GM19467 (cell line): ENCODE measurements around the gene TSPAN13.

ENCODE experiments used
- ATAC-seq: cut with Tn5 transposase; IDR thresholded peaks from one replicate; pipeline ENCODE4 v1.9.1; 2021; ENCODE audit warnings: mild to moderate bottlenecking, moderate library complexity; ENCODE audit not compliant: unreplicated experiment

The TSPAN13 gene

DNA sequence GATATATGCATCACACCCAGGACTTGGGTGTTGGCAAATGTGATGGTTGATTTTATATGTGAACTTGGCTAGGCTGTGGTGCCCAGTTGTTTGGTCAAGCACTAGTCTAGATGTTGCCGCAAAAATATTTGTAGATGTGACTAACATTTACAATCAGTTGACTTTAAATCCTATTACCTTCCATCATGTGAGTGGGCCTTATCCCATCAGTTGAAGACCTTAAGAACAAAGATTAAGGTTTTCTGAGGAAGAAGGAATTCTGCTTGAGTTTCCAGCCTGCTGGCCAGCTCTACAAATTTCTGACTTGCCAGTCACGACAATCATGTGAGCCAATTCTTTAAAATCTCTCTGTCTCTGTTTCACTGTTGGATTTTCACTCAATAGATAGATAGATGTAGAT, 20.3 kb downstream of the TSPAN13 start:
- no peak for ATAC-seq

- no peak for ATAC-seq
Observed at GRCh38 chr7:16774294-16774693, 20.7 kb downstream of the TSPAN13 start.

GRCh38 chr7:16774986-16775385, 21.4 kb downstream of the TSPAN13 start:
- ATAC-seq, result no peak

DNA sequence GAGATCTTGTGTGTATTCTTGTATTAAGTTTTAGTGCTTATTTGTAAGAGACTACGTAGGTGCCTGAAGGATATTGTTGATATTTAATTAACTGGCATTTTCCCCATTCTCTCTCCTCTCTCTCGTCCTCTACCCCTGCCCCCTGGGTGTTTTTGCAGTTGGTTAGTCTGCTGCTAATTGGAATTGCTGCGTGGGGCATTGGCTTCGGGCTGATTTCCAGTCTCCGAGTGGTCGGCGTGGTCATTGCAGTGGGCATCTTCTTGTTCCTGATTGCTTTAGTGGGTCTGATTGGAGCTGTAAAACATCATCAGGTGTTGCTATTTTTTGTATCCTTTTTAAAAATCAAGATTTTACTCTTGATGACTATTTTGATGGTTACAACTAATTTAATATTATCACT, 22.5 kb downstream of the TSPAN13 start:
- ATAC-seq, result no peak

GRCh38 chr7:16778476-16778875, 24.9 kb downstream of the TSPAN13 start:
- ATAC-seq, result no peak

DNA sequence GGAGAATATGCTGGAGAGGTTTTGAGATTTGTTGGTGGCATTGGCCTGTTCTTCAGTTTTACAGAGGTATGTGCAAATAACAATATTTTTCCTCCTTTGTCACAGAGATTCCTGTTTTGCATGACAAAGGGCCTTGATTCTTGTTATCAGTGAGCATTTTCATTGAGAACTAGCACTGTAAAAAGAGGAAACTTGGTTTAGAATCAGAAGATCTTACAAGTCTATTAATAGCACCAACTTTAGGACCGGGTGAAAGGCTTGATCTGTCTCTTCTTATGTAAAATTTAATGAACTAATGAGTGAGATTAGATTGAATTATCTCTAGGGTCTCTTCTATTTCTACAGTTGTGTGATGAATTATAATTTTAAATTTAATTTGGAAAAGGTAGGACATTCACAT, 25.5 kb downstream of the TSPAN13 start:
- ATAC-seq, result no peak

DNA sequence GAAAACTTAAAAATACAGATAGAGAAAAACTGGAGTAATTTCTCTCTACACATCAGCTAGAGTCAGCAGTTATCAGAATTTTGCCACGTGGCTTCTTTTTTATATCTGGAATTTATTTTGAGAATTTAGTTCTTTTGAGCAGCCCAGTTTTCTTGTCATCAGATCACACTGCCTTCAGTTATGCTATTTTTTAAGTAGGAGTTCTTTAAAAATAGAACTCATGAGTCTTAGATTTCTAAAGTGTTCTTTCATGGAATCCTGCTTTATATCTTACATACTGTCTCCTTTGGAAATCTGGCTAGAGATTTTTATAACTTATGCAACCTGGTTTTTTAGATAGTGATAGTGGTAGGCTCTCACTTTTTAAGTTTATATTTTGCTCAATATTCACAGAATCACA, 27.0 kb downstream of the TSPAN13 start:
- ATAC-seq, result no peak

GRCh38 chr7:16785321-16785720, 31.8 kb downstream of the TSPAN13 start:
- ATAC-seq, result no peak

DNA sequence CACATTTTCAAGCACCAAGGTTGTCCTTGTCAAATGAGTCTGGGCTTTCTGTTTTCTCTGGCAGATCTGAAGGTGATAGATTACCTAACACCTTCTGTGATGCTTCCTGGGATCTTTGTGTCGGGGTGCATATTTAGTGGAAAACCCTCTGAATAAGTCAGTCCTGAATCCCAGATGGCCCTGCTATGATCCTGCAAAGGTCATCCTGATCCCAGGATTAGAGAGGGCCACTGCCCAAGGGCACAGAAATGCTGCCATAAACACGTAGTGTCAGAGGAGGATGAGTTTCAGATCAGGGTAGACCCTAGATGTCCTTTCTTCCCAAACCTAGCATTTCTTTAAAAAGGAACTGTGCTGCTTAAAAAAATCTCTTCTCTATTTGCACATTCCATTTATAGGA, 32.3 kb downstream of the TSPAN13 start:
- ATAC-seq, result no peak

DNA sequence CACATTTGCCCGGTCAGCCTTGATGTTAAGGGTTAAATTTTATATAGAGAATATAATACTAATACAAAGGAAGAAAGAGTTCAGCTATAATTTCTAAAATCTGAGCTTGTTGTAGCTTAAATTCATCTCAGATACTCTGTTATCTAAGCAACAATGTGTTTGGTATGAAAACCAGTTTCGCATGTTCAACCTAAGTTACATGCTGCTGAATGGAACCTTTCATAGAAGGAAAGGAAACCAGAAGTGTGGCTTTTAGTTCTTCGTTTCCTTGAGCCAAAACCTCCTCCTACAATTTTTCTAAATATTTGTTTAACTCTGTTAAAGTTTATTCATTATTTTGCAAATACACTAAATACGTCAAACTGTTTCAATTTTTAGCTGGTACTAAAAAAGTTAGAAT, 32.7 kb downstream of the TSPAN13 start:
- no peak for ATAC-seq

- ATAC-seq, result no peak
Observed at GRCh38 chr7:16787127-16787526, 33.6 kb downstream of the TSPAN13 start.

GRCh38 chr7:16791071-16791470, 37.5 kb downstream of the TSPAN13 start:
- ATAC-seq, result no peak

DNA sequence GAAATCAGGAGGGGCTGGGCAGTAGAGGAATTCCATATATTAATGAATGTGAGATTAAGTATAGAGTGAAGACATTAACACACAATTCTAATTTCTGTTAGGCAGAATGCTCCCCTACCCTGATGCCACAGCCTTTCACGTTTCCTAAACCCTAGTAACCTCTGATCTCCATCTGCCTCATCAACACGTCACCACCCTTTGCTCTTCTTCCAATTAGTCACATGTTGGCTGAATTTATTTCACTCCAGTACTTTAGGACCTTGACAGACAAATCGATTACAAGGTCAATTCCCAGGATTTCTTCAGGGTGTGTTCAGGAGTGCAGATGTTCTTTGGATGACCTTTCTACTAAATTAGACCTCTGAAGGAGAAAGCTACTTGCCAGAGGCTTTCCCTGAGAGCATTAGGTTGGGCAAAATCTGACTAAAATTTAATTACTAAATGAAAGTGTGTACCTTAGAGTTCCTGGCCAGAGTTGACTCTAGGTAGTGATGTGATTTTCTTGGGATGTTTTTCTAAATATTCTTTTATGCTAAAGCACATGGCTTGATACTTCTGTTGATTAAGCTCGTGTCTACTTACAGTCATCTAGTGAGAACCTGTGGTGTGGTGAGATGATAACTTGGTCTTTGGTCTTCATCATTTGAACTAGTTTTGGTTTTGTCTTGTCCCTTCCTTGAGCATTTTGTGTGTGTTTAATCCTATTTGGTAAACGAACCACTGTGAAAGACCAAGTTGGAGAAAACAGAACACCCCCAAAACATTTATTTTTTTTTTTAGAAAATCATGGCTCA, 38.5 kb downstream of the TSPAN13 start:
- no peak for ATAC-seq

DNA sequence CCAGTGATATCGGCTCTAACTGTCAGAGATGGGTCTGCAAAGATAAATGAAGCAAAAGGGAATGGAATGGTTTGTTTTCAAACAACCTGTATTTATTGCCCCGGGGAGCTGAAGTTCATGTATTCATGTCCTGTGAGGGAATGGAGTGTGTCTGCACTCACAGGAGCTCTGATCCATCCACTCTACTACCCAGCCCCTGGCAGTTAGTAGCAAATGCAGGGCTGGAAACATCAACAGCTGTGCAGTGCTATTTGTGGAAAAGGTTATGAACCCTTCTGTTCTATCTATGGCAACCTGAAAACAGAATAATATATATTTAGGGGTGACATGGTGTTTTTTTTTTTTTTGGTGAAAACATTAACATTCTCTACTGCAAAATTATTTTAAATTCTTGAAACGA, 41.4 kb downstream of the TSPAN13 start:
- no peak for ATAC-seq

DNA sequence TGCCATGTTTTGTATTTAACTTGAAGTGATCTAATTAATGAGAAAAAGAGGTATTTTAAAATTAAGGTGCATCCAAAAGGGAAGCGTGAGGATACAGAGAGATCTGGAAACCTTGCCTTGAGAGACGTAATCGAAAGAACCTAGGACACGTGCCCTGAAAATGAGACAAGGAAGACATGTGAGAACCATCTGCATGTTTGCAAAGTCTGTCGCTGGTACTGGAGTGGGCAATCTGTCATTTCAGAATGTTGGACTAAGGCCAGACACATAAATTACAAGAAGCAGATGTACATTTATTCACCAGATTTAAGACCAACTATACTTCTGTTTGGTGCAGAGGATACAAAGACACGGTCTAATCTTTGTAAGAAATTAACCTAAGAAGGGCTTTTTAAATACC, 42.1 kb downstream of the TSPAN13 start:
- no peak for ATAC-seq

DNA sequence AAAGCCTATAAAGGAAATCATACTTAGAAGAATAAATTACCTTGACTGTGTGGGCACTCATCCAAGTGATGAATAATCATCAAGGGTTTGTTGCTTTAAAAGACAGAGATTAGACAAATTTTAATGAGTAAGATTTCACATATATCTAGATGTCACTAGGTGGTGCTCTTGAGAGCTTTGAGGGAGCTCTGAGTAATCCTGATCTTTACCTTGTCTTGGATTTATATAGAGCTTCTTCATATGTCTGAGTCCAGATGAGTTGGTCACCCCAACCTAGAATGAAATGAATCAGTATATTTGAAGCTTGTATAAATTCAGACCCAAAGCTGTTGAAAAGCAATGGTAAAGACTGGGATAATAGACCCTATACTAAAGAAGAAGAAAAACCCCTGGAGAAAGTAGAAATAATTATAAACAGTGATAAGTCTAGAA, 47.6 kb downstream of the TSPAN13 start:
- peak; percentile 66 for ATAC-seq

GRCh38 chr7:16801579-16801978, 48.0 kb downstream of the TSPAN13 start:
- no peak for ATAC-seq

DNA sequence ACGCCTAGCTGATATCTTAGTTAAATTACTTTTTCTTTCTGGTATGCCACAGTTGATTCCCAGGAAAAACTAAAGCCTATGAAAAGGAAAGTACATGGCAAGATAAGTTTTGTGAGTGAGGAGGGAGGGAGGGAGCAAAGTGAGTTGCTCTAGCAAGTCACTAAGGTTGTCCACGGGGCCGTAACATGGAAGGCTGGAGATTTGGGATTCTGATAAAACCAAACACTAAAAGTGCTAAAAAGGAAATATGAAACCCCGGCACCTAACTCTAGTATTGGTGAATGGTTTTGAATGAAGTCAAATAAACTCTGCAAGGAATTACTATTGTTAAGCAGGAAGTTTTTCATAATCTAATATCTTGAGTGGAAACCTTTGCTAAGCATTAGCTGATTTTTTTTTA, 49.6 kb downstream of the TSPAN13 start:
- no peak for ATAC-seq

DNA sequence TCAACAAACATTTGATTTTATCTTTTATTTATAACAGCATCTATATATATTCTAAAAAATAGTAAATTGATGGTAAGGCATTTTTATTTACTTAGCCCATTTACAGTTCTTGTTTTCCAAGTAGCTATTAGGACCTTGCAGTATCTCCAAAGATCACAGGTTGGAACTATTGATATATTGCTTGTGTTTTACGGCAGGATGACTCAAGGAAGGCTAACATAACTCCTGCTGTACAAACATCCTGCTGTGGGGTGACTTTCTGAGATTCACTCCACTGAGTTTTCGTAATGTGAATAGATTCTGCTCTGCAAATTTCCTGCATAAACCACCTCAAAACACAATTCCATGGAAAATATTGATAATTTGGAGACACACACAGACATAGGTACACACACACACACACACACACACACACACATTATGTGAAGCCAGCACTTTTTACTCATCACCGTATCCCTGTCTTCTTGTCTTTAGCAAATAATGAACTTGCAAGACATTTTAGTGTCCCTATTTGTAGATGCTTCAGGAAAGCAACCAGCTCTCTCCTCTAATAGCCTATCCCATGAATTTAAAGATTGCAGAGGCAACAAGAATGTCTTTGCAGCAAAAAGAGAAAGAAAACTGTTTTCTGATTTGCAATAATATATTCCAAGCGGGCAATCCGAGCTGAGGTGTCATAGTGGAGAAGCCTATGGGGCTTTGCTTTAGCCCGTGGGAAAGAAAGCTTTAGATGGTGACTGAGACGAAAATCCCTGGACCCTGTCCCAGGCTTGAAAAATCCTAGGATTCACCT, 50.5 kb downstream of the TSPAN13 start:
- ATAC-seq, result no peak

GRCh38 chr7:16804674-16805439, 51.3 kb downstream of the TSPAN13 start, which contains the start of gene AGR2:
TSS of gene AGR2 (minus strand) at chr7:16804999. CDS start at chr7:16801796, 3,203 bp downstream.
- ATAC-seq, result no peak

DNA sequence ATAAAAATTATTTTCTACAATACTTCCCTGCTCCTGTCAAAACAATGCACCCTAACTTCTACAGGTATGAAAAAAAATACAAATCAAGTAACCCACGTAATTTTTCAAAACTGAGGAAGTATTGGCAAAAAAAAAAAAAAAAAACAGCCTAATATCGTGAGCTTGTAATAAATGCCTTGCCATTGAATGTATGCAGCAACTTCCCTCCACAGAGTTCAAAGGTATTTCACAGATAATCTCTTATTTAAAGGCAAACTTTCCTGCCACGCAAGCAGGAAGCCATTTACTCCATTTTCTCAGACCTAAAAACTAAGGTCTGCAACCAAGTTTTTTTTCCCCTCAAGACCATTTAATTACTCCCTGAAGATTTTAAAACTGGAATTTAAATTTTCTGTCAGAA, 51.9 kb downstream of the TSPAN13 start:
- no peak for ATAC-seq
